C4-2B (cell line): Measurements from ENCODE around the gene VPS54.

Source experiments
- ZFX ChIP-seq: fragments of 450-650 bp; IDR thresholded peaks from 2 replicates; pipeline ENCODE4 v1.6.1; 2017
- TF ChIP-seq, protein P1 (sequence below): fragments of 450-650 bp; conservative IDR thresholded peaks from 2 replicates; pipeline ENCODE4 v1.5.1; 2017; ENCODE audit warnings: mild to moderate bottlenecking

DNA sequence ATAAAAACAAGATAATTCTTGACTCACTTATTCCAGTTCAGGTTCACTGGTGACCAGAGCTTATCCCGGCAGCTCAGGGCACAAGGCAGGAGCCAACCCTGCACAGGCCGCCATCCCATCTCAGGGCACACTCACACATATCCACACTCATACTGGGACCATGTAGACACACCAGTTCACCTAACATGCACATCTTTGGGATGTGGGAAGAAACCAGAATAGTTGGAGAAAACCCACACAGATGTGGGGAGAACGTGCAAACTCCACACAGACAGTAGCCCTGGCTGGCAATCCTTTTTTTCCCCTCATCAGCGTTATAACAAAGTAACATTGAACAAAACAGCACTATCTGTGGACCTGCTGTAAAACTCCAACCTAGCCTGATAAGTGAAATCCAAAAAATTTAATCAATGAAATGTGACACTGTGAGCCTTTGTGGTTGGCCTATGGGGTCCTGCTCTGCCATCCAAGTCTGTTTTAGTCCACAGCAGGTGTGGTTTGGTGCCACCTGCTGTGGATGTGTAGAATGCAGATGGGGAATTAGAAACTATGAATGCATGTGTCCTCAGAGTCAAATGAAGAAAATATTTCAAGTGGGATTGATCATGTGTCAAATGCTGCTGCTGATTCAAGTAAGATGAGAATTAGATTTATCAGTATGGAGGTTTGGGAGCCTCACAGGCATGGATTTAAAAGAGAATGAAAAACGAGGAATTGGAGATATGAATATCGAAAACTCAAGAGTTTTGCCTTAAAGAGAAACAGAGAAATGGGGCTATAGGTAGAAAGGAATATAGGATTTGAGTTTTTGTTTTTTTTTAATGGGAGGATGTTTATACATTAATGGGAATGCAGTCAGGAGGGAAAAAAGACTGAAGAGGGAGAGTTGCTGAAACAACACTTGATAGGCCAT, 130.5 kb downstream of the VPS54 start:
- TF ChIP-seq, protein P1, sequence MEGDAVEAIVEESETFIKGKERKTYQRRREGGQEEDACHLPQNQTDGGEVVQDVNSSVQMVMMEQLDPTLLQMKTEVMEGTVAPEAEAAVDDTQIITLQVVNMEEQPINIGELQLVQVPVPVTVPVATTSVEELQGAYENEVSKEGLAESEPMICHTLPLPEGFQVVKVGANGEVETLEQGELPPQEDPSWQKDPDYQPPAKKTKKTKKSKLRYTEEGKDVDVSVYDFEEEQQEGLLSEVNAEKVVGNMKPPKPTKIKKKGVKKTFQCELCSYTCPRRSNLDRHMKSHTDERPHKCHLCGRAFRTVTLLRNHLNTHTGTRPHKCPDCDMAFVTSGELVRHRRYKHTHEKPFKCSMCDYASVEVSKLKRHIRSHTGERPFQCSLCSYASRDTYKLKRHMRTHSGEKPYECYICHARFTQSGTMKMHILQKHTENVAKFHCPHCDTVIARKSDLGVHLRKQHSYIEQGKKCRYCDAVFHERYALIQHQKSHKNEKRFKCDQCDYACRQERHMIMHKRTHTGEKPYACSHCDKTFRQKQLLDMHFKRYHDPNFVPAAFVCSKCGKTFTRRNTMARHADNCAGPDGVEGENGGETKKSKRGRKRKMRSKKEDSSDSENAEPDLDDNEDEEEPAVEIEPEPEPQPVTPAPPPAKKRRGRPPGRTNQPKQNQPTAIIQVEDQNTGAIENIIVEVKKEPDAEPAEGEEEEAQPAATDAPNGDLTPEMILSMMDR = peak; percentile 82
- TF ChIP-seq ZFX = no peak
